NCI-H2081 treated with DMSO at 0.1 percent for 48 hours (cell line): Measurements from ENCODE around the gene NPAS3.

Source experiments
- DNase-seq: peaks from one replicate; lab custom pipeline; 2025; lab: John Stamatoyannopoulos, UW

Gene NPAS3

DNA sequence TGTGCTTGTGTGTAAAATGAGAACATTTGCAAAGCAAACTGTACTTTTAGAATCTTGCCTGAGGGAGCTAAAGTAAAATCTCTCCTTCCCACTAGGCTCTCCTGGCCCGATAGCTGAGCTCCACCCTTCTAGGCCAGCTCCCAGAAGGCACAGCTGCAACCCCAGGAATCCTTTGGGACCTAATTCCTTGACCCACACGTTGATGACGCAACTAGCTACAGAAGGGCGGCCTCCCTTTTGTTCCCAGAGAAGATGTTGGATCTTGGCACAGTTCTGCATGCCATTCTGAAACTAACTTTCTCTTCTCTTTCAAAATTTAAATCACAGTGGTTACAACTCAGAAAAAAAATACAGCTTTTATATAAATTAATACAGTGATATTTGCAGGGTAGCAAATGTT, 744.1 kb downstream of the NPAS3 start:
- no peak for DNase-seq

DNA sequence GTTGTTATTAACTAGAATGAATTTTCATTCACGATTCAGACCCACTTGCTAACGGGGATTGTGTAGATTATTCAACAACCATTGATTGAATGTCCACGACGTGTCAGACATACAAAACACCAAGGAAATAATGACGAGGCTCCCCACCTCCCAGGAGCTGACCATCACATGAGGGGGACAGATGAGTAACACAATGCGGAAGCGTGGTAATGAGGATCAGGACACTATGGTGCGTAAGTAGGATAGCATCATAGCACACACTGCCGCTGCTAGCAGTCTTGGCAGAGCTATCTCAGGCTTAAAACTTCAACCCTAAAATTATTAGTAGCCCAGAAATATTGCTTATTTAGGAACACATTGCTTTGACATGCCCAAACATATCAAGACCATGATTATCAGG, 746.3 kb downstream of the NPAS3 start:
- DNase-seq, result no peak

DNA sequence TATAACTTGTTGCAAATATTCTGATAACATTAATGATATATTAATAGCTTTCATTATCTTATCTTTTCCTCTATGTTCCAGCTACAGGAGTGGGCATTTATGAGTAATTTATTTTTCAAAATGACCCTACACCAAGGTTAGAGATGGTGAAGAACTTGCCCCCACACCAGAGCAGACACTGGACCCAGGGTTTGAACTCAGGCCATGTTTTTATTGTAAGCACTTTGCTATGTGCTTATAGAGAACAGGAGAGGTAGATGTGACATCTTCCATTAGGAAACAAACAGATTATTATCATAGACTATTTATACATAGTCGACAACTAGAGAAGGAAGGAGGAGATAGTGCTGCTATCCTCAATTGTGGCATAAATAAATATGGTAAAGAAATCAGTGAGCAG, 747.0 kb downstream of the NPAS3 start:
- no peak for DNase-seq

DNA sequence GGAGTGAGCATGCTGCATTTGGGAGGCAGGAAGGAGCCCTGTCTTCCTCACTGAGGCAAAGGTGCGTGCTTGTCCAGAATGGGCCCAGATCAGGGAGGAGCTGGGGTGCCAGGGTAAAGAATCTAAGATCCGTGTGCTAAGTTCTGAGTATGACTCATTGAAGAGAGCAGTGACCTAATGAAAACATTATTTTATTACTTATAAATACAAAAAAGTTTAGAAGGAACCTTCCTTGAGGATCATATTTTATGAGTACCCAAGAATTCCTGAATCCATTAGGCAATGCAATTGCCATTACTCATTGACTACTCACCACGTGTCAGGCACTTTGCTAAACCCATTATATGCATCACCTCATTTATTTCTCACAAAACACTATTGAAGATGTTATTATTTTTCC, 747.5 kb downstream of the NPAS3 start:
- no peak for DNase-seq

DNA sequence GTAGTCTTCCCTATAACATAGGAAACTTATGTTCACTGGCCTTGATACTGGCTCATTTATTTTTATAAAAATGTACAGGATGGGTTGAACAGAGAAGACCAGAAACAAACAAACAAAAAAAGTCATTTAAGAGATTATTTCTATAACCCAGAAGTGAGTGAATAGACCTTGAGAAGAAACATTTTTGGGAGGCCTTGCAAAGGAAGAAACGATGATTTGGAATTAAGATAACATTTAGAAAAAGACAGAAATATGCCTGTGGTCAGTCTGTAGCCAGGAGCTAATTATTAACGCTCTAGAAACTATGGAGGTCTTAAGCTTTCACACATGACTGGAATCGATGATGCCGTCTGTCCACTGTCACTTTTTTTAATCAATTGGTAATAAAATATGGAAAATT, 748.2 kb downstream of the NPAS3 start:
- no peak for DNase-seq

DNA sequence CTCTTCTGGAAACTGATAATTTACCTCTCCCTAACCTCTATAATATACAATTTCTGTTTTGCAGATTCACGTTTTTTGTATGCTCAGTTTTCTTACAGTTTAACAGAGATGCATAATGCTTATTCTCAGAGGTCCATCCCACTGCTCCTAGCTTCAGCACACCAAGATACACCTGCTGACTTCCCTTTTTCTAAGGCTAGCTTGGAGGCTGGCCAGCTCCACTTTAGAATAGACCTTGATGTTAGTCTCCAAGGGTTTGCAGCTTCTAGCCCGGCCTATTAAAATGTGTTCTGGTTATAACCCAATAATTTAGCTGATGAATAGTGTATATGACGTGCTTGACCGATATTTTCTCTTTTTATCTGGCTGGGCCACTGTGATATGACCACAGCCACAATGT, 751.0 kb downstream of the NPAS3 start:
- DNase-seq, result no peak

DNA sequence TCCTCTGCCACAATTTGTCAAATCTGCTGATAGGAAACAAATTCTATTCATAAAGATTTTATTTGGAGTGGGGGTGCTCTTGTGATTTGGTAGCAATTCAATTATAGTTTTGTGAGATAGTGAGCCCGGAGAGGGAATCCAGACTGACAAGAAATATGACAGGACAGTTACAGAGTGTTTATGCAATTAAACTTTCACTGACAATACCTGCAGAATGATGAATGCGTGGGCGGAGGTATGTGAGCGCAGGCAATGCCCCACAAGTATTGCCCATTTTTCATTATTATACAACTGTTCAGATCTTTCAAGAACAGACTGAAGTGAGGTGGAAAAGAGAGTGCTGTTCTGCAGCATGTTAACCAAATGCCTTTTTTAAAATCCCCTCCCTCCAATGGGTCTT, 753.2 kb downstream of the NPAS3 start:
- no peak for DNase-seq

DNA sequence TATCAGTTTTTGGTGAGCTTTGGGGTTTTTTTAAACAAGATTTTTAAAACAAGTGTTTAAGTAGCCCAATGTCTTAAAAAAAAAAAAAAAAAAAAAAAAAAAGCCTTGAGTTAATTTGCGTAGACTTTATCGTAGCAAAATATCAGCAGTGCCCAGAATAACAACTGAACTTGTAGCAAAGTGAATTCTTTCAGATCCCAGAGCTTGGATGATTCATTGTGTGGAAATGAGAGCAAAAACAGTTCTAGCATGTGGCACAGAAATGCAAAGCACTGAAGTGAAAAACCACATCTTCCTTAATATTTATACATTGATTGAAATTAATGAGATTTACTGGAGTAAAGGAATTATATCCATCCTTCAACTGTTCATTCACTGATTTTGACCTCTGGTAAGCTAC, 754.1 kb downstream of the NPAS3 start:
- no peak for DNase-seq

DNA sequence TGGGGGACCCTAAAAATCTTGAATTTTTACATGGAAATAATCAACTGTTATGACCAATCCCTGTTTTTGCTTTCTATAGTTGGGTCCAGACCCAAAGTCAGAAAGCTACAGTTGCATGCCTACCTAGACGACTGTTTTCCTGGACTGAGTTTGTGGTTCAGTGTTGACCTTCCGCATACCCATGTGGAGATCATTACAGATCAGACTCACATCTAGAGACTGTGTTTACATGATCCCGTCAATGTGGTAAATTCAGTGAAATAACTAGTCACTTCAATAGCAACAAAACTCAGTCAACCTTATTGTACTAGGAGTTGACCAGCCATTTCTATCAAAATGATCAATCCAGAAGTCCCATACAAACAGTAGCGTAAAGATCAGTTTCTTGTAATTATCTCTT, 754.6 kb downstream of the NPAS3 start:
- no peak for DNase-seq

DNA sequence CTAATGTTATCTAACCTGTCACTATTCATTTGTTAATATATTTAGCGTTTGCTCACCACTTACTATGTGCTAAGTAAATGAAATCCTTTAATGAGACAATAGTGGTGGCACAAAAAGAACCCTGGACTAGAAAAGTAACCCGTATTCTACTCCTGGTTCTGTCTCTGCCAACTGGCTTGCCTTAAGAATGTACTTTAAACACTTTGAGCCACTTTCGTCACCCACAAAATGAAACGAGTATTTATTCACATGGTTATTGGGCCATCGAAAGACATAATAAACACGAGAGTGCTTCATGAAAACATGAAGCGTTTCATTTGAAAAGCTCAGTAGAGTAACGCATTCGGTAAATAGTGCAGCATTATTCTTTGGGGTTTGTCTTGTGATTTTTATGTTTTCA, 757.5 kb downstream of the NPAS3 start:
- no peak for DNase-seq

DNA sequence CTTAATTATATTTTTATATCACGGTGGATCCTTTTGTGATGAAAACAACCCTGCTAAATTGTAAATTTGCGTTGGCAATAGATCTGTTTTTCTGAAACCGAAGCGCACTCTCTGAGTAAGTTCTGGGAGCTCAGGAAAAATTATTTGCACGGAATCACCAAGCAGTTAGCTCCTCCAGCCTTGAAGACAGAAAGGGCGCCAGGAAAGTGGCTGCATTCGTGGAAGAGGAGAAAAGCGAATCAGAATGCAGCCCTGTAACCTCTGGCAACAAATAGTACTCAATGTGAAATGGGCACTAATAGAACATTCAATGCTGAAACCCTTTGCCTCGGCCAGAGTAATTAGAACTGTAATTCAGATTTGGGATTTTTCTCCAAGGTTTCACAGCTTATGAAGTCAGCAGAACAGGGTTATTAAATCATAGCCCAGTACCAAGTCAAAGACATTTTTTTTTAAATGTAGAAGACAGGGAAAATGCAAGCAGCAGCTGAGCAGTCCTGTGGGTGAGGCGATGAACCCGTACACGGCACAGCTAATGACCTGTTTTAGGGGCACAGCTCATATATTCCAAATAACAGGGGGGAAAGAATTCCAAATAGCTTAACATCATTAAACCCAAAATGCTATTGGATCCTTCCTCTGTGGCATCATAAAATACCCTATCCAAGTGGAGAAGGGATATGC, 760.8 kb downstream of the NPAS3 start:
- no peak for DNase-seq

DNA sequence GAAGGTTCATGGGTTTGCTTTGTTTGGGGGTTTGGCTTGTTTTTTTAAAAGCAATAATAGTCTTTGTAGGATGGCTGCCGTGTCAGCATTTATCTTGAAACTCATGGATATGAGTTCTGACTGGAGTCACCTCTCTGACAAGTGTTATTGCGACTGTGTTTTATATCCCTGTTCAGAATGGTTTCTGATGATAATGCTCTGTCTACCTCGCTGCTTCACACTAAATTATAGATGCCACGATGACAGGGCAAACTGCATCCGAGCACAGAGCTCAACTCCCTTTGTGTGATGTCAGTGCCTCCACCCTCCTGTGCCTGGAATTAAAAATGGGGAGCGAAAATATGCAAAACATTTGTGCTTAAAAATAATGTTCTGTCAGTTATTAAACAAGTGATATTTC, 761.4 kb downstream of the NPAS3 start:
- DNase-seq, result no peak

DNA sequence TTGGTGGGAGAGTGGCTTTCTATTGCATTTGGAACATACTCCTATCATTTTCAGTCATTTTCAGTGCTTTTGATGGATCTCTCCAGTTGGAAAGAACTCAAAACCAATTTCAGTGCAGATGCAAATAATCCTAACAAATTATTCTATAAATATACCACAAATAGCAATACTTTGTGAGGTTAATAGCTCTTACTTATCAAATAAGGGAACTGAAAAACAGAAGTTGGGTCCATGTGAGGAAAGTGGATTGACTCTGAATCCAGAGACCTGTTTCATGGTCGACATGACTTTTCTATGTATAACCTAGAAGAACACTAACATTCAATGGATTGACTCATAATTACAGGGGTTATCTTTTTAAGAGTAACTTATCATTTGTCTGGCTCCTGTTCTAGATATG, 763.6 kb downstream of the NPAS3 start:
- no peak for DNase-seq

DNA sequence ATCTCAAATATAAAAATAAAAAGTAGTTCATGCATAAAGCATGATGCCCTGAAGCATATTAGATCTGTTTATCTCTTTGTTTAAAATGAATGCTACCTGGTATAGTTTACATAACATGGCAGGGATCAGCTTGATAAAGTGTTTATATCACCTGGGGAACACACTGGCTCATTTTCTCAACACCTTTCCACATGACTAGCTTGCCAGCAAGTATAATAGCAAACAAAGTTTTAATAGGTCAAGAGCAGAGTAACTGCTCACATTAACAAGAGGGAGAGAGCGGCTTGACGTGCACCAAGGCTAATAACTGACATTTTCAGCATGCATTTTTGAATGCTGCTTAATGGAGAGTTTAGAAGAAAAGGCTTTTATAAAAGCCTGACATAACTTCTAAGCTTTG, 765.8 kb downstream of the NPAS3 start:
- no peak for DNase-seq

DNA sequence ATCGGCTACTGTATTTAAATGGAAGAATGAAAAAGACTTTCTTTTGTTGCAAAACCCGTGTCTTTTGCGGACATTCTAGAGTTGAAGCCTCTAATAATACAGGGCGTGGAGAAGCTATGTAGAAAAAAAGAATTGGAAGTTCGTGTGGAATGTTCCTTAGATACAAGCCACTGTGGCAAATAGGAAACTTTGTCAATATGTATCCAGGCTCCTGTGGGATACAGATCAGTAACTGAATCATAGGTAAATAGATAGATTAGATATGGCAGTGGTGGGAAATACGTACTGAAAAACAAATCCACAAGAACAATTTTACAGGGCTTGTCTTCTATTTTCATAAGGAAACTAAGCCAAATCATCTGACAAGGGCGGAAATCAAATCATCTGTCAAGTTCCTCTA, 766.8 kb downstream of the NPAS3 start:
- no peak for DNase-seq

DNA sequence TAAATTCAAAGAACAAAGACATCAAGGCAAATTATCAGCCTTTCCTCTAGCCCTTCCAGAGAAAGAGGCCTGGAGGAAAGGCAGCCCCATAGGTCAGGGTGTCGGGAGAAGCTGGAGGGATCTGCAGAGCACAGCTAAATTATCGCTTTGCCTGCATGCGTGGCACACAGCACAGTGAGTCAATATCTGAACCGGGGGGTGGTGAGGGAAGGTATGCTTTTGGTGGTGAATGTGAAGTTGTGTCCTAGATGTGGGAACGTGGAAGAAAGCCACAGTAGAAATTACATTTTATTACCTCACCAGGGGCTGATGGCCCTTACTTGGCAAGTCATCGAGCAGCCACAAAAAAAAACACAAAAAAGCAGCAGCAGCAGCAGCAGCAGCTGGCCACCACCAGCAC, 769.0 kb downstream of the NPAS3 start:
- no peak for DNase-seq

DNA sequence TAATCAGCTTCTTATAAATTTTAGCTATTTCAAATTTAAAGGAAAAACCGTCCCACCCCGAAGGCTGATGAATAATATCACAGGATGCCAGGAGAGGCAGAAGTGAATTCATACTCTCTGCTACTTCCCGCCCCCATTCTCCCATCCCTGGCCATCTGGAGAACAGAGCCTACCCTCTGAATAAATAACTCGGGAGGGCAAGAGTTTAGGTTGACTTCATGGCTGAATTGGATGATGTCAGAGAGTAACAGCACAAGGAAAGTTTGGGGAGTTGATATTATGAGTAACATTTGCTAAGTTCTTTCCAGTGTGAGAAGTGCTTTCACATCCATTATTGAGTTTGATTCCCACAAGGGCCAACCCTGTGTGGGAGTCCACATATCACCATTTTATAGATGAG, 770.6 kb downstream of the NPAS3 start:
- DNase-seq, result no peak

DNA sequence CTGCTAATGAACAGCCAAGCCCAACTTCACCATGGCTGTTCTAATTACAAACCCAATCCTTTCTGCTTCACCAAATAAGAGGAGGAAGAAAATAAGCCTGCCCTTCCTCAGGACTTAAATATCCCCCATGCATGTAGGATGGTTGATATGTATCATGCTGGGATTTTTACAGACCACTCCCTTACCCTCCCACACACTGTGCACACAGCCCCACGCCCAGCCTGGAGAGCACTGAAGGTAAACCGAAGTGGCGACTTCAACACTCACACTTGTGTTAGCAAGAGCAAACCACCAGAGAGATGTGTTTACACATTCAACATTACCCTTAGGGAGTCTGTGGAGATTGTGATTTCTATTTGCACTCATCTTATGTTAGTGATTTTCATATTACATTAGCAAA, 771.0 kb downstream of the NPAS3 start:
- DNase-seq, result no peak

DNA sequence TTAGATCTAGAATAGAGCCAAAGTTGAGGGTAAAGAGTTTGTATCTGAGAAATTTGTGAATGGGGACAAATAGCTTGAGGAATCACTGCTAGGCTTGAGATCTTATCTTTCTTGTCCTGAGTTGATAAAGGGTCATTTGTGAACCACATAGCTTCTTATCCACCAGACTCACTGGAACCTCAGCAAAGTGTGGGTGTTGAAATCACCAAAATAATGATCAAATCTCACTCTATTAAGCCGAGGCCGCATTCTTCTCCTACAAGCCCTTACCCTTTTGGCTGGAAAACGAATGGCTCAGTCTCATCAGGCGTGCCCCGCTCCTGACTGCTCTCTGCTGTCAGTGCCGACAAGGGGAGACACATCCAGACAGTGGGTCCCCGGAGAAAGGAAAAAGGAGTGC, 771.6 kb downstream of the NPAS3 start:
- DNase-seq, result no peak

DNA sequence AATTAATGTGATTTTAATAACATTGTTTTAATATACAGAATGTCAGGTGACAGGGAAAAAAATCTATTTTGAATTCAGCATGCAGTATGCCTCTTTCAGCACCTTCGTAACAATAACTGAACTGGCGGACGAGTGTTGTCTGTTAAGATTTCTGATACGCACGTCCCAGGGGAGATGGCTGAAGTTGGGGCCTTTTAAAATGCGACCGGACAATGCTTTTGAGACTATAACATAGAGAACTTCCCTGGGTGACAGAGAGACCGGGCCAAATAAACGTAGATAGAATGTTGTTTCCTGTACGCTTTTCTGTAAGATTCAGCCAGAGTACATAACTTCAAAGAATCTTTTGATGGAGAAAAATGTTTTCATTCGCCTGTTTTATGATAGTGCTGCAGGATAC, 772.5 kb downstream of the NPAS3 start:
- no peak for DNase-seq

DNA sequence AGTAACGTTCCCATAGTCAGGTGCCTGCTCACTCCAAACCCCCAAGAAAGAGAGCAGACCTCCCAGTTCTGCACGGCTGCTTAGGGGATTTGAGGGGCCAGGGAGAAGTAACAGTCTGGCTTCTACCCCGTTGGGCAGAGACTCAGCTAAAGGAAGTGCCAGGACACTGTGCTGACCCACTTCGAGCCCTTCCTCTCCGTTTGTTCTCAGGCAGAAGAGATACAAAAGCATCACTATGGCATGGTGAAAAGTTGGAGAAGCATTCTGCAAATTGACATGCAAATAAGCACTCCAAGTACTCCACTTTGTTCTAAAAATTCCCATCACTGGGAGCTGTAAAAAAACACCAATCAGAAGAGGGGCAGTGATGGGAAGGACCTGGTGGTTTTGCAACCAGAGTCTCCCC, 773.1 kb downstream of the NPAS3 start:
- DNase-seq, result no peak

DNA sequence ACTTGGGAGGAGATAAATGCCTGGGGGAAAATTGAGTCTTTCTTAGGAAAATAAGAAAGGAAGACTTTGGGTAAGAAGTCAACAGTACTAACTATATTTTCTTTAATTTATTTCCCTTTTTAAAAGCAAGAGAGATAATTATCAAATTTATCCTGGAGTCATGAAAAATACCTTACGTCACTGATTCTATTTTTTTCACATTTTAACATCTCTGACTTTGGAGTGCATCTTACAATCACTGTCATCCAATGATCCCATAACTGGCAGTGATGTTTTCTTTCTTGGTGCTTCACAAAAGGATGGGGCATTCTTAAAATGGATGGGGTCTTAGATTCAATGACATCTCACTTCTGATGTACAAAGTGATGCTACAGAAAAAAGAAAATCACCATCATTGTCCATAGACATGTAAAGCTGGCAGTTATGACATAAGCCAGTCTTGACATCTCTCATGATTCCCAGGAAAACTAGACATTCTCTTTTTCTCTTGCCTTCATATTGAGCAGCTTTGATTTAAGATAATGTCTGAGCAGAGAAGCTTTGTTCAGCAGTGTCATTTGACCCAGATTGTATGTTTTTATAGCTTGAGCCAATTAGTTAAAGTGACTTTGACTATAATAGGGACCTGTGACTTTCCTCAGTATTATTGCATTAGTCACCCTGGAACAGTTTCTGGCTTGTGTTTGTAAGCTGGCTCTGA, 776.0 kb downstream of the NPAS3 start:
- DNase-seq, result no peak

DNA sequence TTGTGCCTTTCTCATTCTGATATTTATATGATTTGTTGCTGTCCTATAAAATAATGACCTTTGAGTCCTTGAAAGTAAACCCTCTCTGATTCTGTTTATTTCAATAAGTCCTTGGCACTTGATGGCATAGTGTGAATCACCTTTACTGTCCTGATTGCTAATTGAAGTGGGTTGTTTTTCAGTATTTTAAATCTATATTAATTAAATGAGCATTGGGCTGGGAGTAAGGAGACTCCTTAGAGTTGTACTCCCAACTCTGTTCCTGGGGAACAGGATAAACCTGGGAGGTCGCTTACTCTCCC, 776.5 kb downstream of the NPAS3 start:
- DNase-seq, result no peak

DNA sequence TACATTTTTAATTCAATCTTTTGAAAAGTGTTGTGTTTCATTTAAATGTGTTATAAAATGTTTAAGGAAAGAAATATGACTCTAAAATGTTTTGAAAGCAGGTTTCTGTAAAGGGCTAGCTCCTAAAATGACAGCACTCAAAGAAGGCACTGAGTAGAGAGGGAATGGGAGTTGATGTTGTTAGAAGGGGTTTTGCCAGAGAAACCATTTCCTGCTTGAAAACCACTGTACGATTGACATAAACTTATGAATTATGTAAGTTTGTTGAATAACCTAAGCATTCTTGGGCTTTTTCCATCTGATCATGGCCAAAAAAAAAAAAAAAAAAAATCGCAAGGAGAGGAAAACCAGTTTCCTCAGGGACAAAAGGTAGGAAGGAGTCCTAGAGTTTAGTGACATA, 778.2 kb downstream of the NPAS3 start:
- DNase-seq, result no peak
